Measurements from ENCODE around the gene SIGLEC11.

SIGLEC11 gene

GRCh38 chr19:49906879-49907564 lies 54.0 kb downstream of the SIGLEC11 start:
- no peak for DNase-seq (ENCODE audit: low read depth in 2 of 2)

DNA sequence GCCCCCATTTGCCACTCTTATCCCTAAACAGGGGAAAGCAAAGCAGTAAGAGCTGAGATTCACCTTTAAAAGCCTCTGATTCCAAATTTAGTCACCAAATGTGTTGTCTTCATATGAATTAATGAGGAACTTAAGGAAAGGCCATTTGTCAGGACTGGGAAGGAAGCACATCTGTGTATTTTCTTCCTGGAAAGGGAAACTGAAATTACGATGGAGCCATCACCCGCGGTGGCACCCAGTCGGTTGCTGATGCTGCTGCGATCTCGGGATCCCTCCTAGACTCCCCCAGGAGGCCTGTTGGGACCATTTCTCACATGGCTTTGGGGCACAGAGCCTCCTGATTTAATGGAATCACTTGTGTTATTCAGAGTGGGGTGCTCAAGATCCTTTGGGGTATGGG lies 56.8 kb downstream of the SIGLEC11 start:
- DNase-seq (ENCODE audit: low read depth in 2 of 2), result no peak
